ENCODE measurements around the gene C3. TPM values are rescaled to one million over a fixed set of nuclear protein-coding genes. Genes with fewer than 3 reads are reported as not detected.

Gene C3
- total and polyA plus RNA-seq, 2 of the 13 experiments (the other 11 are each of a cell fraction or from before 2014, with no cell fraction given) = 1,455 to 6,272 TPM

GRCh38 chr19:6723108-6723618 lies 2.7 kb upstream of the C3 start (continued):
- TF ChIP-seq ZNF780A (CRISPR knock-in tag; IDR thresholded peaks at IDR 0.05) = no peak
- no peak for TF ChIP-seq ZFYVE20 (CRISPR knock-in tag; IDR thresholded peaks at IDR 0.05; ENCODE audit: borderline replicate concordance, low read depth)
- no peak for TF ChIP-seq ADNP (CRISPR knock-in tag; IDR thresholded peaks at IDR 0.05)
- TF ChIP-seq ZNF776 (CRISPR knock-in tag; IDR thresholded peaks at IDR 0.05) = no peak
- TF ChIP-seq ZNF790 (CRISPR knock-in tag; IDR thresholded peaks at IDR 0.05; ENCODE audit: borderline replicate concordance) = no peak
- TF ChIP-seq MNT (IDR thresholded peaks at IDR 0.05) = no peak
- TF ChIP-seq HES4 (CRISPR knock-in tag; IDR thresholded peaks at IDR 0.05; ENCODE audit: borderline replicate concordance) = no peak
- peak; percentile 89 for TF ChIP-seq MED1 (CRISPR knock-in tag; IDR thresholded peaks at IDR 0.05)
- no peak for TF ChIP-seq SP140L (CRISPR knock-in tag; IDR thresholded peaks at IDR 0.05; ENCODE audit: borderline replicate concordance)
- peak; percentile 68; the same call in 1 of the 2 replicates for TF ChIP-seq ZMYM2 (CRISPR knock-in tag; IDR thresholded peaks at IDR 0.05)
- TF ChIP-seq ZNF841 (CRISPR knock-in tag; IDR thresholded peaks at IDR 0.05; ENCODE audit: borderline replicate concordance) = no peak
- no peak for TF ChIP-seq ATAD3A (CRISPR knock-in tag; IDR thresholded peaks at IDR 0.05)
- no peak for TF ChIP-seq ZNF800 (CRISPR knock-in tag; IDR thresholded peaks at IDR 0.05)
- TF ChIP-seq ZFP36L1 (CRISPR knock-in tag; IDR thresholded peaks at IDR 0.05) = no peak
- no peak for TF ChIP-seq MIER2 (CRISPR knock-in tag; IDR thresholded peaks at IDR 0.05)
- no peak for TF ChIP-seq BRCA1 (CRISPR knock-in tag; IDR thresholded peaks at IDR 0.05)
- TF ChIP-seq ZFP37 (CRISPR knock-in tag; IDR thresholded peaks at IDR 0.05; ENCODE audit: borderline replicate concordance) = peak; percentile 47; the same call in 1 of the 2 replicates
- no peak for TF ChIP-seq MAZ (IDR thresholded peaks at IDR 0.05; ENCODE audit: borderline replicate concordance, low read depth, low read length)
- 0 out of 2 replicates have a peak, but pooled peaks have one; percentile 46 for TF ChIP-seq MAZ (CRISPR knock-in tag; IDR thresholded peaks at IDR 0.05; ENCODE audit: low read depth)
- 0 out of 2 replicates have a peak, but pooled peaks have one; percentile 61 for TF ChIP-seq HOXD1 (CRISPR knock-in tag; IDR thresholded peaks at IDR 0.05)
- no peak for TF ChIP-seq CREB1 (IDR thresholded peaks at IDR 0.05)
- TF ChIP-seq CREB1 (CRISPR knock-in tag; IDR thresholded peaks at IDR 0.05) = peak; percentile 63
- TF ChIP-seq ZNF549 (CRISPR knock-in tag; IDR thresholded peaks at IDR 0.05) = no peak
- peak; percentile 50; the same call in 1 of the 2 replicates for TF ChIP-seq HOMEZ (CRISPR knock-in tag; IDR thresholded peaks at IDR 0.05; ENCODE audit: low read depth)
- no peak for TF ChIP-seq ZNF513 (CRISPR knock-in tag; conservative IDR thresholded peaks at IDR 0.05)
